Mesendoderm (in vitro differentiated cells): Measurements from ENCODE around the gene RNF212B.

Experiments
- DNase-seq: peaks from one replicate; pipeline ENCODE4 v3.0.0; 2013
- H2AK5ac ChIP-seq: 2 replicates; pipeline ENCODE4 v1.6.1; 2013; ENCODE audit warnings: low read length, inconsistent platforms
- H2BK120ac ChIP-seq: 2 replicates; pipeline ENCODE4 v1.6.1; 2013; ENCODE audit warnings: low read depth, mild to moderate bottlenecking, low read length, moderate library complexity, mixed read lengths
- H2BK15ac ChIP-seq: replicated peaks from 2 replicates; pipeline ENCODE4 v1.6.1; 2013; ENCODE audit warnings: low read depth, mild to moderate bottlenecking, moderate library complexity
- H2BK5ac ChIP-seq: 2 replicates; pipeline ENCODE4 v1.6.1; 2013; ENCODE audit warnings: low read length, inconsistent platforms
- H3K18ac ChIP-seq: 2 replicates; pipeline ENCODE4 v1.6.1; 2013; ENCODE audit warnings: mild to moderate bottlenecking, low read length, mixed read lengths
- H3K23ac ChIP-seq: one replicate; pipeline ENCODE4 v1.6.1; 2013; ENCODE audit warnings: low read length
- H3K27ac ChIP-seq: 2 replicates; pipeline ENCODE4 v1.5.1; 2013; ENCODE audit warnings: low read depth, mild to moderate bottlenecking, inconsistent platforms, low read length, moderate library complexity
- H3K27me3 ChIP-seq: 2 replicates; pipeline ENCODE4 v1.6.1; 2013; ENCODE audit warnings: low read length, control low read depth, mild to moderate bottlenecking, inconsistent platforms; ENCODE audit not compliant: insufficient read depth, poor library complexity
- H3K36me3 ChIP-seq: 2 replicates; pipeline ENCODE4 v1.6.1; 2013; ENCODE audit warnings: low read length, inconsistent platforms; ENCODE audit not compliant: control insufficient read depth, insufficient read depth
- H3K4ac ChIP-seq: one replicate; pipeline ENCODE4 v1.6.1; 2013; ENCODE audit warnings: low read depth, mild to moderate bottlenecking, low read length, moderate library complexity
- H3K4me1 ChIP-seq: 2 replicates; pipeline ENCODE4 v1.6.1; 2013; ENCODE audit warnings: low read depth, low read length, inconsistent platforms; ENCODE audit not compliant: control insufficient read depth
- H3K4me2 ChIP-seq: 2 replicates; pipeline ENCODE4 v1.6.1; 2013; ENCODE audit warnings: low read length
- H3K4me3 ChIP-seq: 2 replicates; pipeline ENCODE4 v1.5.1; 2013; ENCODE audit warnings: mild to moderate bottlenecking, low read length
- H3K56ac ChIP-seq: one replicate; pipeline ENCODE4 v1.6.1; 2013; ENCODE audit warnings: low read length
- H3K79me1 ChIP-seq: 2 replicates; pipeline ENCODE4 v1.6.1; 2013; ENCODE audit warnings: low read length, inconsistent platforms
- H3K79me2 ChIP-seq: 2 replicates; pipeline ENCODE4 v1.6.1; 2013; ENCODE audit warnings: mild to moderate bottlenecking, low read length; ENCODE audit not compliant: control insufficient read depth, insufficient read depth
- H3K9ac ChIP-seq: 2 replicates; pipeline ENCODE4 v1.6.1; 2013; ENCODE audit warnings: low read length, inconsistent platforms
- H4K5ac ChIP-seq: one replicate; pipeline ENCODE4 v1.6.1; 2013; ENCODE audit warnings: low read length
- H4K8ac ChIP-seq: one replicate; pipeline ENCODE4 v1.6.1; 2013; ENCODE audit warnings: low read depth, mild to moderate bottlenecking, control low read depth, low read length, moderate library complexity
- WGBS: extraction: QIAGEN DNeasy Blood & Tissue Kit; methylation state at CpG from one replicate; pipeline ENCODE4 v1.1.7; 2013; ENCODE audit warnings: low lambda C conversion rate, missing lambda C conversion rate; ENCODE audit not compliant: insufficient coverage; ENCODE audit errors: extremely low coverage; 5-methylcytosine and 5-hydroxymethylcytosine counted together

Gene RNF212B

DNA sequence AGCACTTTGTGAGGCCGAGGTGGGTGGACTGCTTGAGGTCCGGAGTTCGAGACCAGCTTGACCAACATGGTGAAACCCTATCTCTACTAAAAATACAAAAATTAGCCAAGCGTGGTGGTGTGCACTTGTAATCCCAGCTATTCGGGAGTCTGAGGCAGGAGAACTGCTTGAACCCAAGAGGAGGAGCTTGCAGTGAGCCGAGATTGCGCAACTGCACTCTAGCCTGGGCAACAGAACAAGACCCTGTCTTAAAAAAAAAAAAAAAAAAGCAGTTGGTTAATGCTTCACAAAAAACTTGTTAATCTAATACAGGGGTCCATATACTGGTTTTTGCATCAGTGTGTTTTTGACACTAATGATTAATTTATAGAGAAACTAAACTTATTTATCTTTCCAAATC is 35.7 kb upstream of the RNF212B start:
- Histone ChIP-seq H2BK15ac (no peak overlapping the region), H3K4me3 (no peak overlapping the region), H4K8ac (no peak overlapping the region), H3K4me1 (peaks cover 3% of the 10 kb centered on the region), H4K5ac (no peak overlapping the region), H3K27me3 (no peaks in the 10 kb centered on the region), H2BK120ac (no peak overlapping the region), H3K4me2 (no peak overlapping the region), H2BK5ac (no peak overlapping the region), H3K79me1 (no peaks in the 10 kb centered on the region), H3K23ac (no peak overlapping the region), H3K79me2 (no peaks in the 10 kb centered on the region), H2AK5ac (no peak overlapping the region), H3K36me3 (no peaks in the 10 kb centered on the region), H3K27ac (no peak overlapping the region), H3K56ac (no peak overlapping the region), H3K9ac (no peak overlapping the region), H3K18ac (no peak overlapping the region), H3K4ac (no peak overlapping the region)
- WGBS = no CpG with 5 or more reads among the region's 7 CpGs
- DNase-seq = no peak

DNA sequence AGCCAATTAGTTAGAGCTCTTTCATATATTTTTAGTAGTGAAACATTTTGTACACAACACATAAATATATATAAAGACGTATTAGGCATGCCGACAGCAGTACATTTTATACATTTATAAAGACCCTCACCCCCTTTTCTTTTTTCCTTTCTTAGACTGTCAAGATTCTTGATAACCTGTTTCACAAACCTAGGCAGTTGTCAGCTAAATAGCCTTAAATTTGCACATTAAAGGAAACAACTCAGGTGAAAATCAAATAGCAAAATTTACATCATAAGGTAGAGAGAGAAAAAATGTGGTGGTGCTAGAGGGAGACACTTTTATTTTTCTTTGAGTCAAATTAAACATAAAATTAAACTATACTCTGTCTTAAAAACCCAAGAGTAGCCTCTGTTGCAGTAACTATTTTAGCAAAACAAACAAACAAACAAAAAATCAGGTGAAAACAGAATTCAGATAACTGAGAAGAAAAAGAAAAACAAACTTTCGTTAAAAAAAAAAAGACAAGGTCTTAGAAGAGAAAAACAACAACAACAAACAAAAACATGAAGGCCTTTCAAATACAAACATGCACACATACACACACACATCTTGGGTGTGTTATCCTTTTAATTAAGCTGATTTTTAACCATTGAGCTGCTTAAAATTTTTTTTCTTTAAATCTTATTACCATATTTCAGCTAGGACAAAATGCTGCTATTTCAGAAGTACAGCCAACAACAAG is 31.2 kb upstream of the RNF212B start:
- WGBS = no CpG with 5 or more reads among the region's 3 CpGs
- H2BK5ac ChIP-seq = no peak overlapping the region

DNA sequence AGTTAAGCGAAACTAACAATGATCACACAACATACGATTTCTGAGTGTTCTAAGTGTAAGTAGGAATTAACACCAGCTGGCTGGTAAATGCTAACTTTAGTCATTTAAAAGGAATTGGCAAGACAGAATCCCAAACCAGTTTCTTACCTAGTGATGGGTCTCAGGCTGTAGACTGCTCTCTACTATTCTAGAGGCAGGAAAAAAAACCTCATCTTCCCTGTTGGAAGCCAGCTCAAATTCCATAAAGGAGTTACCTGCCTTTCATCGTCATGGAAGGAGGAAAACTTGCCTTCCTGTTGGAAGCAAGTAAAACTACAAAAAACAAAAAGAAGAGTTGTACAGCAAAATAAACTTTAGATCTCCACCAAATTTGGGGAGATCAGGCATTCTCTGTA is 30.6 kb upstream of the RNF212B start:
- Histone ChIP-seq H2BK120ac (no peak overlapping the region), H3K36me3 (no peaks in the 10 kb centered on the region), H2BK5ac (peak overlapping the region; percentile 65), H3K27me3 (no peaks in the 10 kb centered on the region), H3K23ac (no peak overlapping the region), H4K5ac (no peak overlapping the region), H3K18ac (peak overlapping the region; percentile 55), H3K4me2 (no peak overlapping the region), H4K8ac (no peak overlapping the region), H3K9ac (no peak overlapping the region), H3K79me1 (no peaks in the 10 kb centered on the region), H2BK15ac (peak overlapping the region; percentile 19), H2AK5ac (no peak overlapping the region), H3K4me3 (no peak overlapping the region), H3K27ac (no peak overlapping the region), H3K56ac (peak overlapping the region; percentile 37), H3K4me1 (peaks cover 3% of the 10 kb centered on the region), H3K79me2 (no peaks in the 10 kb centered on the region), H3K4ac (no peak overlapping the region)
- WGBS = no CpG with 5 or more reads among the region's 3 CpGs
- peak; percentile 67 for DNase-seq

More for the DNA sequence above, 31.2 kb upstream of the RNF212B start:
- Histone ChIP-seq H3K79me2 (no peaks in the 10 kb centered on the region), H3K27me3 (no peaks in the 10 kb centered on the region), H3K4me2 (no peak overlapping the region), H3K36me3 (no peaks in the 10 kb centered on the region), H3K4me3 (no peak overlapping the region), H3K9ac (no peak overlapping the region), H3K18ac (no peak overlapping the region), H3K4ac (no peak overlapping the region), H3K79me1 (no peaks in the 10 kb centered on the region), H3K56ac (peak overlapping the region; percentile 22), H2BK15ac (peak overlapping the region; percentile 19), H2BK120ac (no peak overlapping the region), H4K5ac (no peak overlapping the region), H2AK5ac (no peak overlapping the region), H3K27ac (no peak overlapping the region), H3K4me1 (peaks cover 3% of the 10 kb centered on the region), H4K8ac (no peak overlapping the region), H3K23ac (no peak overlapping the region)
- DNase-seq = no peak

DNA sequence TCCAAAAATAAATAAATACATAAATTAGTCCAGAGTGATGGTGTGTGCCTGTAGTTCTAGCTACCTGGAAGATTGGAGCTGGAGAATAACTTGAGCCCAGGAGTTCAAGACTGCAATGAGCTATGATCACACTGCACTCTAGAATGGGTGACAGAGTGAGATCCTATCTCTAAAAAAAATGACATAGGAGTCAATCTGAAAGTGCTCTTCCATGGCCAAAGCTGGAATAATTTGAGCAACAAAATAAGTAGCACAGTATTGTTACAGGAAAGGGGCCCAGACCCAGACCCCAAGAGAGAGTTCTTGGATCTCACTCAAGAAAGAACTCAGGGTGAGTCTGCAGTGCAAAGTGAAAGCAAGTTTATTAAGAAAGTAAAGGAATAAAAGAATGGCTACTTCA is 29.4 kb upstream of the RNF212B start:
- H3K4ac ChIP-seq = peak overlapping the region; percentile 55
- no peaks in the 10 kb centered on the region for H3K79me2 ChIP-seq
- no peak overlapping the region for H2BK120ac ChIP-seq
- no peak overlapping the region for H3K27ac ChIP-seq
- H3K79me1 ChIP-seq = no peaks in the 10 kb centered on the region
- H3K56ac ChIP-seq = no peak overlapping the region
- no peak overlapping the region for H4K5ac ChIP-seq
- H3K9ac ChIP-seq = no peak overlapping the region
- no peak overlapping the region for H2AK5ac ChIP-seq
- H3K36me3 ChIP-seq = no peaks in the 10 kb centered on the region
- H3K27me3 ChIP-seq = no peaks in the 10 kb centered on the region
- H3K4me2 ChIP-seq = no peak overlapping the region
- no peak for DNase-seq
- peak overlapping the region; percentile 29 for H3K23ac ChIP-seq
- no peak overlapping the region for H4K8ac ChIP-seq
- peak overlapping the region; percentile 14 for H2BK15ac ChIP-seq
- no peak overlapping the region for H3K18ac ChIP-seq
- H3K4me3 ChIP-seq = no peak overlapping the region
- H2BK5ac ChIP-seq = no peak overlapping the region
- H3K4me1 ChIP-seq = peaks cover 3% of the 10 kb centered on the region

DNA sequence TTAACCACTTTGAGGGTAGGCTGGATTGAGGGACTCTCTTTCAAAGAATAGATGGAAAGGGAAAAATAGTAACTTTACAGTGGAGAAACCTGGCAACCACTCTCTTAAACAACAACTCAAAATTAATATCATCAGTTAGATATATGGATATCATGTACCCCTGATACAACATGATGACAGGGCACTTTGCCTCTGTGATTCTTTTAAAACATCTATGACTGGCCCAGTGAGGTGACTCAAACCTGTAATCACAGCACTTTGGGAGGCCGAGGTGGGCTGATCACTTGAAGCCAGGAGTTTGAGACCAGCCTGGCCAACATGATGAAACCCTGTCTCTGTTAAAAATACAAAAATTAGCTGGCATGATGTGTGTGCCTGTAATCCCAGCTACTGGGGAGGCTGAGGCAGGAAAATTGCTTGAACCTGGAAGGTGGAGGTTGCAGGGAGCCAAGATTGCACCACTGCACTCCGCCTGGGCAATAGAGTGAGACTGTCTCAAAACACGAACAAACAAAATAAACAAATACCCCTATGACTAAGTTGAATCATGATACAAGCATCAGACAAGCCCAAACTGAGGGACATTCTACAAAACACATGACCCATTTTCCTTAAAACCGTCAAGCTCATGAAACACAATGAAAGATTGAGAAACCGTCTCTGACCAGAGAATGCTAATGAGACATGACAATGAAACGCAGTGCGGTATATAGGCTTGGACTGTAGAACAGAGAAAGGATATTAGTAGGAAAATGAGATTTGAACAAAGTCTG is 27.9 kb upstream of the RNF212B start:
- Histone ChIP-seq H3K23ac (no peak overlapping the region), H3K4ac (no peak overlapping the region), H3K9ac (no peak overlapping the region), H3K4me2 (no peak overlapping the region), H4K8ac (no peak overlapping the region), H3K4me1 (peaks cover 3% of the 10 kb centered on the region), H2BK15ac (no peak overlapping the region), H3K27ac (no peak overlapping the region), H3K27me3 (no peaks in the 10 kb centered on the region), H2BK120ac (no peak overlapping the region), H3K79me1 (no peaks in the 10 kb centered on the region), H3K56ac (no peak overlapping the region), H4K5ac (no peak overlapping the region), H3K36me3 (no peaks in the 10 kb centered on the region), H3K79me2 (no peaks in the 10 kb centered on the region), H3K18ac (no peak overlapping the region), H2AK5ac (no peak overlapping the region), H2BK5ac (no peak overlapping the region), H3K4me3 (no peak overlapping the region)
- no peak for DNase-seq
- no CpG with 5 or more reads among the region's 7 CpGs for WGBS
